ENCODE measurements around the gene SAA4. TPM values are rescaled to one million over a fixed set of nuclear protein-coding genes. Genes with fewer than 3 reads are reported as not detected.
"Not testable (repeated sequence)": the region's sequence is repeated elsewhere in the genome, so short reads cannot be mapped to it uniquely, and the experiment has no call there.

The SAA4 gene
- total RNA-seq, 2 donors from 2014 or later = not detected

GRCh38 chr11:18221274-18221876 lies 15.2 kb downstream of the SAA4 start:
- TF ChIP-seq, protein P1, sequence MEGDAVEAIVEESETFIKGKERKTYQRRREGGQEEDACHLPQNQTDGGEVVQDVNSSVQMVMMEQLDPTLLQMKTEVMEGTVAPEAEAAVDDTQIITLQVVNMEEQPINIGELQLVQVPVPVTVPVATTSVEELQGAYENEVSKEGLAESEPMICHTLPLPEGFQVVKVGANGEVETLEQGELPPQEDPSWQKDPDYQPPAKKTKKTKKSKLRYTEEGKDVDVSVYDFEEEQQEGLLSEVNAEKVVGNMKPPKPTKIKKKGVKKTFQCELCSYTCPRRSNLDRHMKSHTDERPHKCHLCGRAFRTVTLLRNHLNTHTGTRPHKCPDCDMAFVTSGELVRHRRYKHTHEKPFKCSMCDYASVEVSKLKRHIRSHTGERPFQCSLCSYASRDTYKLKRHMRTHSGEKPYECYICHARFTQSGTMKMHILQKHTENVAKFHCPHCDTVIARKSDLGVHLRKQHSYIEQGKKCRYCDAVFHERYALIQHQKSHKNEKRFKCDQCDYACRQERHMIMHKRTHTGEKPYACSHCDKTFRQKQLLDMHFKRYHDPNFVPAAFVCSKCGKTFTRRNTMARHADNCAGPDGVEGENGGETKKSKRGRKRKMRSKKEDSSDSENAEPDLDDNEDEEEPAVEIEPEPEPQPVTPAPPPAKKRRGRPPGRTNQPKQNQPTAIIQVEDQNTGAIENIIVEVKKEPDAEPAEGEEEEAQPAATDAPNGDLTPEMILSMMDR (IDR thresholded peaks at IDR 0.05) = no peak
- ATAC-seq (ENCODE audit: insufficient number of reproducible peaks, low FRiP score, low read depth) (no peak), DNase-seq (ENCODE audit: low spot score) (no peak)
- H3K36me3 ChIP-seq = no peaks in the 10 kb centered on the region
- no peak overlapping the region for H3K27ac ChIP-seq
- no peaks in the 10 kb centered on the region for H3K9me3 ChIP-seq
- no peaks in the 10 kb centered on the region for H3K4me1 ChIP-seq (ENCODE audit: control insufficient read depth in 1 of 2, low read depth in 2 of 2)
- H3K27me3 ChIP-seq (replicated peaks; ENCODE audit: insufficient read depth) = no peaks in the 10 kb centered on the region
- H3K4me3 ChIP-seq = no peak overlapping the region

DNA sequence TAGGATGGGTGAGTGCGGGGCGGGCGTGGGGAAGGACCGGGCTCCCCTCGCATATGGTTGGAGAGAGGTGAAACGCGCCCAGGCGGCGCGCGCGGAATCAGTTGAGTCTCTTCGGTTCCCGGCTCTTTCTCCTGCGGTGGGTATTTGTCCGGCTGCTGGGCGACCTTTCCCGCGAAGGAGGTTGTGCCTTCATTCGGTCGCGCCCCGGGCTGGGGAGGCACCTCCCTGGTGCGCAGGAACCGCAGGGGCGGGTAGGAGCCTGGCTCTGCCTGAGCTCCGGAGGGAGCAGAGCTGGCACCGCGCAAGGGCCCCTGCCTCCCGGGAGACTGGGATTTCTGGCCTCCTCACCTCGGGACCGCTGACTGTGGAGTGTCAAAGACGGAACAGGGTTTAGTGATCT lies 27.5 kb downstream of the SAA4 start:
- DNase-seq (ENCODE audit: low spot score) = no peak
- H3K27me3 ChIP-seq (replicated peaks; ENCODE audit: insufficient read depth) = no peaks in the 10 kb centered on the region
- H3K4me3 ChIP-seq = no peak overlapping the region
- TF ChIP-seq, protein P1 (IDR thresholded peaks at IDR 0.05) = no peak
- H3K9me3 ChIP-seq = no peaks in the 10 kb centered on the region
- no peaks in the 10 kb centered on the region for H3K36me3 ChIP-seq
- no peaks in the 10 kb centered on the region for H3K4me1 ChIP-seq (ENCODE audit: control insufficient read depth in 1 of 2, low read depth in 2 of 2)
- no peak for ATAC-seq (ENCODE audit: insufficient number of reproducible peaks, low FRiP score, low read depth)
- H3K27ac ChIP-seq = no peak overlapping the region

DNA sequence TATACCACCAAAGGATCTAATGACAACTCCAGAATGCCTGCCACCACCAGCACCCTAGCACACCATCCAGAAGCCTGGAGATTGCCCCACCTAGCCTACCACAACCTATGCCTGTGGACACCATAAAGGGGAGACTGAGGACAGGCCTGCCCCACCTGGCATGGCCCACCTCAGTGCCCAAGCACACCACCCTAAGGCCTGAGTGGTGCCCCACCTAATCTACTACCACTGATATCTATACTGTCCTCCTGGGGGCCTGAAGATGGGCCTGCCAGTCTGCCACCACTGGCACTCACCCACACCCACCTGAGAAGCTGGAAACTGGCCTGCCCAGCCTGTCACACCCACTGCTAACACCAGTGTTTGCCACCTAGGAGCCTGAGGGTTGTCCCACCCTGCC lies 31.8 kb downstream of the SAA4 start:
- no peaks in the 10 kb centered on the region for H3K36me3 ChIP-seq
- no peaks in the 10 kb centered on the region for H3K4me1 ChIP-seq (ENCODE audit: control insufficient read depth in 1 of 2, low read depth in 2 of 2)
- no peak for ATAC-seq (ENCODE audit: insufficient number of reproducible peaks, low FRiP score, low read depth)

GRCh38 chr11:18204220-18204619 lies 32.4 kb downstream of the SAA4 start:
- no peak overlapping the region for H3K27ac ChIP-seq
- H3K9me3 ChIP-seq = no peaks in the 10 kb centered on the region
- H3K36me3 ChIP-seq = no peaks in the 10 kb centered on the region
- DNase-seq (ENCODE audit: low spot score) = no peak
- no peak overlapping the region for H3K4me3 ChIP-seq
- H3K27me3 ChIP-seq (replicated peaks; ENCODE audit: insufficient read depth) = no peaks in the 10 kb centered on the region
- no peaks in the 10 kb centered on the region for H3K4me1 ChIP-seq (ENCODE audit: control insufficient read depth in 1 of 2, low read depth in 2 of 2)
- ATAC-seq (ENCODE audit: insufficient number of reproducible peaks, low FRiP score, low read depth) = no peak
- TF ChIP-seq, protein P1 (IDR thresholded peaks at IDR 0.05) = no peak

More for the DNA sequence above, 31.8 kb downstream of the SAA4 start:
- TF ChIP-seq, protein P1 (IDR thresholded peaks at IDR 0.05) = no peak
- DNase-seq (ENCODE audit: low spot score) = no peak
- H3K9me3 ChIP-seq = no peaks in the 10 kb centered on the region
- H3K27me3 ChIP-seq (replicated peaks; ENCODE audit: insufficient read depth) = no peaks in the 10 kb centered on the region
- no peak overlapping the region for H3K27ac ChIP-seq
- H3K4me3 ChIP-seq = no peak overlapping the region

DNA sequence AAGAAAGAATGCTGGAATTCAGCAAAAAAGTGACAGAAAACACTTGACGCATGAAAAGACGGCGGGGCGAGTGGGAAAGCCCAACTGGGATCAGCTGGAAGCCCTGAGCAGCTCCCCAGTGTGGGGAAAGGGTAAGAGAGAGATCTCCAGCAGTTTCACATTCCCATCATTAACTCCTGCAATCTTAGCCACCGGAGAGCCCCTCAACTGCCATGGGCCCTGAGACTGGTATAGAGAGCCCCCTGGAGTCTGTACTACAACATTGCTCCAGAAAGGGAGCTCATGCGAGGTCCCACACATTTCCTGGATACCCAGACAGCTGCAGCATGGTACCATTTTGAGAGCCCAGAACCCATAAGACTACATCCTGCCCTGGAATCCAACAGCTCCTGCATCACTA lies 32.9 kb downstream of the SAA4 start:
- Histone ChIP-seq H3K4me1 (ENCODE audit: control insufficient read depth in 1 of 2, low read depth in 2 of 2) (no peaks in the 10 kb centered on the region), H3K4me3 (no peak overlapping the region), H3K36me3 (no peaks in the 10 kb centered on the region), H3K27me3 (replicated peaks; ENCODE audit: insufficient read depth) (no peaks in the 10 kb centered on the region), H3K27ac (no peak overlapping the region), H3K9me3 (no peaks in the 10 kb centered on the region)
- TF ChIP-seq, protein P1 (IDR thresholded peaks at IDR 0.05) = no peak
- DNase-seq (ENCODE audit: low spot score) (no peak), ATAC-seq (ENCODE audit: insufficient number of reproducible peaks, low FRiP score, low read depth) (no peak)

- not testable (repeated sequence) for ATAC-seq (ENCODE audit: insufficient number of reproducible peaks, low FRiP score, low read depth); H3K27me3 ChIP-seq (replicated peaks; ENCODE audit: insufficient read depth); H3K9me3 ChIP-seq; H3K4me1 ChIP-seq (ENCODE audit: control insufficient read depth in 1 of 2, low read depth in 2 of 2); DNase-seq (ENCODE audit: low spot score); H3K4me3 ChIP-seq; H3K27ac ChIP-seq; H3K36me3 ChIP-seq
Measured at GRCh38 chr11:18197738-18198137, 38.9 kb downstream of the SAA4 start.

All from thoracic aorta (tissue), 2 donors.